H9 (cell line): ENCODE data around the gene TAS2R46. TPM values are rescaled to one million over a fixed set of nuclear protein-coding genes. Genes with fewer than 3 reads are reported as not detected.

Source experiments
- DNase-seq: peaks from one replicate; pipeline ENCODE4 v3.0.0-alpha.2; 2017
- H2AFZ ChIP-seq: one replicate; pipeline ENCODE4 v1.6.1; 2013; ENCODE audit warnings: mild to moderate bottlenecking, low read length, control low read depth, moderate library complexity
- H2AK5ac ChIP-seq: 2 replicates; pipeline ENCODE4 v1.6.1; 2013; ENCODE audit warnings: low read length, control low read depth, mixed read lengths; ENCODE audit not compliant: insufficient read length
- H2BK120ac ChIP-seq: one replicate; pipeline ENCODE4 v1.6.1; 2013; ENCODE audit warnings: low read depth, mild to moderate bottlenecking, low read length, control low read depth, inconsistent platforms; ENCODE audit not compliant: poor library complexity, severe bottlenecking
- H2BK12ac ChIP-seq: 2 replicates; pipeline ENCODE4 v1.6.1; 2013; ENCODE audit warnings: low read length, control low read depth, mixed read lengths, low read depth; ENCODE audit not compliant: insufficient read length
- H2BK15ac ChIP-seq: 2 replicates; pipeline ENCODE4 v1.6.1; 2013; ENCODE audit warnings: low read depth, low read length, control low read depth
- H2BK20ac ChIP-seq: one replicate; pipeline ENCODE4 v1.6.1; 2013; ENCODE audit warnings: low read depth, mild to moderate bottlenecking, low read length, control low read depth, inconsistent platforms; ENCODE audit not compliant: poor library complexity, severe bottlenecking
- H2BK5ac ChIP-seq: 2 replicates; pipeline ENCODE4 v1.6.1; 2013; ENCODE audit warnings: low read length, control low read depth, mixed read lengths; ENCODE audit not compliant: insufficient read length
- H3K14ac ChIP-seq: 2 replicates; pipeline ENCODE4 v1.6.1; 2013; ENCODE audit warnings: low read length, control low read depth; ENCODE audit not compliant: insufficient read depth
- H3K18ac ChIP-seq: 2 replicates; pipeline ENCODE4 v1.6.1; 2013; ENCODE audit warnings: low read depth, mild to moderate bottlenecking, mixed read lengths, low read length, control low read depth; ENCODE audit not compliant: insufficient read length
- H3K23ac ChIP-seq: 2 replicates; pipeline ENCODE4 v1.6.1; 2013; ENCODE audit warnings: low read length, control low read depth, mixed read lengths, low read depth; ENCODE audit not compliant: insufficient read length
- H3K23me2 ChIP-seq: 2 replicates; pipeline ENCODE4 v1.6.1; 2013; ENCODE audit warnings: low read depth, mild to moderate bottlenecking, mixed read lengths, low read length, control low read depth; ENCODE audit not compliant: insufficient read length, poor library complexity, severe bottlenecking
- H3K27ac ChIP-seq: 2 replicates; pipeline ENCODE4 v1.5.1; 2013; ENCODE audit warnings: low read length, control low read depth, mixed read lengths, low read depth; ENCODE audit not compliant: insufficient read length
- H3K27me3 ChIP-seq: 2 replicates; pipeline ENCODE4 v1.6.1; 2013; ENCODE audit warnings: low read length, control low read depth, inconsistent platforms; ENCODE audit not compliant: insufficient read depth
- H3K4ac ChIP-seq: 2 replicates; pipeline ENCODE4 v1.6.1; 2013; ENCODE audit warnings: low read depth, mild to moderate bottlenecking, control low read depth, inconsistent platforms, low read length, moderate library complexity
- H3K4me1 ChIP-seq: 2 replicates; pipeline ENCODE4 v1.6.1; 2013; ENCODE audit warnings: low read length, control low read depth, inconsistent platforms; ENCODE audit not compliant: insufficient read depth
- H3K4me2 ChIP-seq: 2 replicates; pipeline ENCODE4 v1.6.1; 2013; ENCODE audit warnings: low read length, control low read depth, mixed read lengths; ENCODE audit not compliant: insufficient read length, insufficient read depth
- H3K56ac ChIP-seq: 2 replicates; pipeline ENCODE4 v1.6.1; 2013; ENCODE audit warnings: low read depth, mild to moderate bottlenecking, mixed read lengths, low read length, control low read depth; ENCODE audit not compliant: insufficient read length
- H3K79me1 ChIP-seq: 2 replicates; pipeline ENCODE4 v1.6.1; 2013; ENCODE audit warnings: low read depth, mild to moderate bottlenecking, moderate library complexity, low read length, control low read depth, inconsistent platforms; ENCODE audit not compliant: insufficient read depth, poor library complexity, severe bottlenecking
- H3K79me2 ChIP-seq: 2 replicates; pipeline ENCODE4 v1.6.1; 2013; ENCODE audit warnings: low read length, control low read depth, inconsistent platforms; ENCODE audit not compliant: insufficient read depth
- H3K9ac ChIP-seq: 2 replicates; pipeline ENCODE4 v1.6.1; 2013; ENCODE audit warnings: low read length, control low read depth, mixed read lengths; ENCODE audit not compliant: insufficient read length; ENCODE audit errors: extremely low read depth
- H3K9me3 ChIP-seq: one replicate; pipeline ENCODE4 v1.6.1; 2013; ENCODE audit warnings: low read depth, low read length, inconsistent platforms; ENCODE audit not compliant: control insufficient read depth
- H3T11ph ChIP-seq: one replicate; pipeline ENCODE4 v1.6.1; 2013; ENCODE audit warnings: mild to moderate bottlenecking, low read length, control low read depth, inconsistent platforms
- H4K20me1 ChIP-seq: one replicate; pipeline ENCODE4 v1.6.1; 2013; ENCODE audit not compliant: control insufficient read depth, insufficient read length, insufficient read depth
- H4K5ac ChIP-seq: 2 replicates; pipeline ENCODE4 v1.6.1; 2013; ENCODE audit warnings: low read depth, mild to moderate bottlenecking, mixed read lengths, low read length, control low read depth; ENCODE audit not compliant: insufficient read length
- H4K8ac ChIP-seq: replicated peaks from 2 replicates; pipeline ENCODE4 v1.6.1; 2013; ENCODE audit warnings: low read length, control low read depth, mixed read lengths, low read depth; ENCODE audit not compliant: insufficient read length
- H4K91ac ChIP-seq: 2 replicates; pipeline ENCODE4 v1.6.1; 2013; ENCODE audit warnings: low read depth, mild to moderate bottlenecking, moderate library complexity, mixed read lengths, low read length, control low read depth; ENCODE audit not compliant: insufficient read length
- H3K27ac Mint-ChIP-seq, 3 experiments: 2 replicates in 2 of 3; 3 replicates in 1 of 3; pipeline ENCODE4 v1.8.0; 2020 to 2021; ENCODE audit warnings: mixed read lengths in 3 of 3, mild to moderate bottlenecking in 1 of 3, moderate library complexity in 1 of 3
- H3K27me3 Mint-ChIP-seq: 2 replicates; pipeline ENCODE4 v1.8.0; 2021; ENCODE audit warnings: low read depth, mild to moderate bottlenecking, moderate library complexity, mixed read lengths
- H3K36me3 Mint-ChIP-seq, 3 experiments: 2 replicates in 2 of 3; 3 replicates in 1 of 3; pipeline ENCODE4 v1.8.0; 2020 to 2021; ENCODE audit warnings: low read depth in 3 of 3, mixed read lengths in 3 of 3; ENCODE audit not compliant: insufficient read depth in 1 of 3
- H3K4me1 Mint-ChIP-seq, 2 experiments: 2 replicates each; pipeline ENCODE4 v1.8.0; 2020; ENCODE audit warnings: mixed read lengths in 2 of 2
- H3K4me3 Mint-ChIP-seq, 2 experiments: 2 replicates in 1 of 2; 3 replicates in 1 of 2; pipeline ENCODE4 v1.8.0; 2020 to 2021; ENCODE audit warnings: mild to moderate bottlenecking in 2 of 2, mixed read lengths in 2 of 2, moderate library complexity in 1 of 2
- H3K9me3 Mint-ChIP-seq, 2 experiments: 2 replicates in 1 of 2; 3 replicates in 1 of 2; pipeline ENCODE4 v1.8.0; 2020; ENCODE audit warnings: mild to moderate bottlenecking in 2 of 2, mixed read lengths in 2 of 2, moderate library complexity in 1 of 2
- WGBS: extraction: QIAGEN DNeasy Blood & Tissue Kit; methylation state at CpG from one replicate; pipeline ENCODE4 v1.1.7; 2013; ENCODE audit warnings: missing lambda C conversion rate, low lambda C conversion rate, mixed read lengths; ENCODE audit not compliant: insufficient read length; ENCODE audit errors: extremely low coverage; 5-methylcytosine and 5-hydroxymethylcytosine counted together
- total RNA-seq: library from RNA; stranded (reverse); gene quantifications from 2 replicates; pipeline ENCODE4 v1.2.1, GENCODE V29; 2021
- TF ChIP-seq, protein P1 (sequence below): fragments of 200-600 bp; sonication (generic); conservative IDR thresholded peaks from 3 replicates; pipeline ENCODE4 v1.8.0; 2021; ENCODE audit warnings: antibody characterized with exemption, mild to moderate bottlenecking

Gene TAS2R46
- total RNA-seq, 1 experiment from 2014 or later, result 1.2 TPM

DNA sequence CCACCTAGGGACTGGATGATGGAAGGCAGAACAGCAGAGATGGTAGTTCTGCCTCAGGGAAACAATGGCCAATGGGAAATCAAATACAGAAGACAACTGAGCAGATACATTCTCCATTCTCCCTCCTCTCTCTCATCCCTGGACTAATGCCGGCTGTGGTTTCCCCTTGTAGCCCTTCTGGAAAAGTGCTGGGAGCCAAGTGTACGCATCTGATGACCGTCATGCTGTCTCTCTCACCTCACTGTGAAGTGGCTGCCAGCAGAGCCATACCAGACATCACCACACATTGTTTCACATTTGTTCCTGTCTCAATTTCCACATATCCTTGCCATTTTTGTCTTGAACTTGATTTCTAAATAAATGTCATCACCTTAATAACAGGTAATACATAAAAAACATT is 3.1 kb downstream of the TAS2R46 start:
- H3K27ac ChIP-seq, result no peak overlapping the region
- H2BK5ac ChIP-seq, result no peak overlapping the region
- no peak overlapping the region for H3K23ac ChIP-seq
- H3K4ac ChIP-seq, result no peak overlapping the region
- no peak overlapping the region for H3K14ac ChIP-seq
- H3K9ac ChIP-seq, result no peak overlapping the region
- H3K56ac ChIP-seq, result no peak overlapping the region
- H4K5ac ChIP-seq, result no peak overlapping the region
- peaks cover 4% of the 10 kb centered on the region for H3K79me1 ChIP-seq
- Mint-ChIP-seq H3K27me3 (no peaks in the 10 kb centered on the region), H3K27ac (no peak overlapping the region), H3K4me3 (no peak overlapping the region), H3K36me3 (peaks cover 0 to 7% (median 0%) of the 10 kb centered on the region in 3 experiments; a peak in 4 of 7 replicates), H3K4me1 (peaks cover 4 to 6% of the 10 kb centered on the region in 2 experiments; a peak in 1 of 4 replicates), H3K9me3 (no peaks in the 10 kb centered on the region)
- DNase-seq, result no peak
- H3K18ac ChIP-seq, result no peak overlapping the region
- H2BK20ac ChIP-seq, result no peak overlapping the region
- H4K20me1 ChIP-seq, result no peaks in the 10 kb centered on the region
- no peaks in the 10 kb centered on the region for H3K9me3 ChIP-seq
- no peak overlapping the region for H3T11ph ChIP-seq
- H4K91ac ChIP-seq, result no peak overlapping the region
- H2BK12ac ChIP-seq, result no peak overlapping the region
- WGBS, result no CpG with 5 or more reads among the region's 3 CpGs
- TF ChIP-seq, protein P1, sequence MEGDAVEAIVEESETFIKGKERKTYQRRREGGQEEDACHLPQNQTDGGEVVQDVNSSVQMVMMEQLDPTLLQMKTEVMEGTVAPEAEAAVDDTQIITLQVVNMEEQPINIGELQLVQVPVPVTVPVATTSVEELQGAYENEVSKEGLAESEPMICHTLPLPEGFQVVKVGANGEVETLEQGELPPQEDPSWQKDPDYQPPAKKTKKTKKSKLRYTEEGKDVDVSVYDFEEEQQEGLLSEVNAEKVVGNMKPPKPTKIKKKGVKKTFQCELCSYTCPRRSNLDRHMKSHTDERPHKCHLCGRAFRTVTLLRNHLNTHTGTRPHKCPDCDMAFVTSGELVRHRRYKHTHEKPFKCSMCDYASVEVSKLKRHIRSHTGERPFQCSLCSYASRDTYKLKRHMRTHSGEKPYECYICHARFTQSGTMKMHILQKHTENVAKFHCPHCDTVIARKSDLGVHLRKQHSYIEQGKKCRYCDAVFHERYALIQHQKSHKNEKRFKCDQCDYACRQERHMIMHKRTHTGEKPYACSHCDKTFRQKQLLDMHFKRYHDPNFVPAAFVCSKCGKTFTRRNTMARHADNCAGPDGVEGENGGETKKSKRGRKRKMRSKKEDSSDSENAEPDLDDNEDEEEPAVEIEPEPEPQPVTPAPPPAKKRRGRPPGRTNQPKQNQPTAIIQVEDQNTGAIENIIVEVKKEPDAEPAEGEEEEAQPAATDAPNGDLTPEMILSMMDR, result no peak
- no peaks in the 10 kb centered on the region for H3K27me3 ChIP-seq
- no peak overlapping the region for H2BK120ac ChIP-seq
- H2BK15ac ChIP-seq, result no peak overlapping the region
- H2AFZ ChIP-seq, result no peak overlapping the region
- H3K23me2 ChIP-seq, result no peaks in the 10 kb centered on the region
- no peak overlapping the region for H2AK5ac ChIP-seq
- H3K79me2 ChIP-seq, result no peaks in the 10 kb centered on the region
- no peak overlapping the region for H3K4me2 ChIP-seq
- no peak overlapping the region for H4K8ac ChIP-seq
- H3K4me1 ChIP-seq, result no peaks in the 10 kb centered on the region
